Activated B cell treated with CpG ODN at 0.5 μM for 24 hours (primary cell): Measurements from ENCODE around the gene RPS25. TPM values are rescaled to one million over a fixed set of nuclear protein-coding genes. Genes with fewer than 3 reads are reported as not detected.
"Not testable (repeated sequence)": the region's sequence is repeated elsewhere in the genome, so short reads cannot be mapped to it uniquely, and the experiment has no call there.

Experiments used
- ATAC-seq: fragments of 200-7000 bp; cut with Tn5 transposase; one replicate; pipeline ENCODE4 v1.10.0; 2021; ENCODE audit warnings: low read depth, mild to moderate bottlenecking, moderate library complexity
- CTCF ChIA-PET: fragments of 350-600 bp; sonication (Branson Sonifier 250); formaldehyde crosslinking; loops from one replicate; lab custom pipeline; 2021; ENCODE audit warnings: antibody characterized with exemption; lab: Charles Lee
- POLR2A ChIA-PET: fragments of 350-600 bp; sonication (Branson Sonifier 250); formaldehyde crosslinking; loops from one replicate; lab custom pipeline; 2021; ENCODE audit warnings: antibody characterized with exemption; lab: Charles Lee
- DNase-seq: peaks from one replicate; pipeline ENCODE4 v3.0.0; 2022
- H3K27ac Mint-ChIP-seq: one replicate; pipeline ENCODE4 v1.8.0; 2020; ENCODE audit warnings: mixed read lengths
- H3K27me3 Mint-ChIP-seq: one replicate; pipeline ENCODE4 v1.8.0; 2021; ENCODE audit warnings: mixed read lengths
- H3K36me3 Mint-ChIP-seq: one replicate; pipeline ENCODE4 v1.8.0; 2021; ENCODE audit warnings: low read depth, mixed read lengths
- H3K4me1 Mint-ChIP-seq: one replicate; pipeline ENCODE4 v1.8.0; 2021; ENCODE audit warnings: mixed read lengths
- H3K4me3 Mint-ChIP-seq: one replicate; pipeline ENCODE4 v1.8.0; 2020; ENCODE audit warnings: mild to moderate bottlenecking, mixed read lengths
- H3K9me3 Mint-ChIP-seq: one replicate; pipeline ENCODE4 v1.8.0; 2020; ENCODE audit warnings: mixed read lengths
- CTCF ChIP-seq: fragments of 200-600 bp; IDR thresholded peaks from one replicate; pipeline ENCODE4 v1.8.0; 2022; ENCODE audit warnings: antibody characterized with exemption, mild to moderate bottlenecking
- intact Hi-C: fragments of 100-400 bp; cut with micrococcal nuclease; formaldehyde crosslinking; loops from one replicate; pipeline ENCODE4 v1.15.1; 2024
- total RNA-seq: library from RNA; stranded (reverse); gene quantifications from 2 replicates; pipeline ENCODE4 v1.2.3, GENCODE V29; 2022

Gene RPS25
- total RNA-seq, 1 donor from 2014 or later: 2,191 TPM

GRCh38 chr11:119061256-119061655 is 43.1 kb upstream of the RPS25 start:
- Mint-ChIP-seq H3K36me3 (peaks cover 7% of the 10 kb centered on the region), H3K27me3 (no peaks in the 10 kb centered on the region), H3K4me1 (peaks cover 25% of the 10 kb centered on the region), H3K9me3 (no peaks in the 10 kb centered on the region), H3K27ac (no peak overlapping the region), H3K4me3 (no peak overlapping the region)
- ATAC-seq (no peak), DNase-seq (no peak)
- TF ChIP-seq CTCF: no peak
- CTCF ChIA-PET: no interaction called here
- POLR2A ChIA-PET: interaction anchor here (0.6 to 1.6 kb wide), 4 partner anchors 33 to 48 kb away, joined by 3 to 10 read pairs (median 4); partner anchors contain the start of genes RPS25 and TRAPPC4
- intact Hi-C loops: no loop called here

GRCh38 chr11:119059128-119059527 is 41.0 kb upstream of the RPS25 start:
- DNase-seq, H3K4me3 Mint-ChIP-seq, H3K9me3 Mint-ChIP-seq, CTCF ChIA-PET, H3K27ac Mint-ChIP-seq, ATAC-seq, H3K27me3 Mint-ChIP-seq: not testable (repeated sequence)
- peaks cover 29% of the 10 kb centered on the region for H3K36me3 Mint-ChIP-seq
- intact Hi-C loops: loop anchor here (5.0 to 10.0 kb wide), 2 partner anchors 64 to 267 kb away; partner anchors contain the start of genes CENATAC and DDX6
- H3K4me1 Mint-ChIP-seq: peaks cover 31% of the 10 kb centered on the region
- POLR2A ChIA-PET: interaction anchor here (1.1 kb wide), 1 partner anchor 9 kb away, joined by 3 read pairs; the partner anchor contains the start of gene VPS11

GRCh38 chr11:119057000-119057769 is 39.0 kb upstream of the RPS25 start, which contains the start of gene HYOU1:
Gene HYOU1 (minus strand): TSS chr11:119057205. CDS start chr11:119056160, 1,045 bp downstream.
- Mint-ChIP-seq H3K27me3 (no peaks in the 10 kb centered on the region), H3K4me1 (peaks cover 40% of the 10 kb centered on the region), H3K4me3 (peak within 1 kb of the TSS; percentile 96), H3K36me3 (peaks cover 48% of the 10 kb centered on the region), H3K9me3 (no peaks in the 10 kb centered on the region), H3K27ac (peak within 1 kb of the TSS; percentile 95)
- ChIA-PET POLR2A (interaction anchor here (0.7 to 4.7 kb wide), 20 partner anchors 10 to 264 kb away, joined by 3 to 62 read pairs (median 6); partner anchors contain the start of genes C2CD2L, CBL, CENATAC and DPAGT1), CTCF (interaction anchor here (0.7 to 2.1 kb wide), 3 partner anchors 10 to 45 kb away, joined by 3 to 9 read pairs (median 4); partner anchors contain the start of genes HMBS and VPS11)
- ATAC-seq (peak; percentile 94), DNase-seq (peak; percentile 97)
- intact Hi-C loops: loop anchor here (1.0 to 10.0 kb wide), 9 partner anchors 10 to 265 kb away; partner anchors contain the start of genes CENATAC, DDX6, HINFP and RPS25
- no peak for TF ChIP-seq CTCF

GRCh38 chr11:119056421-119056999 is 38.4 kb upstream of the RPS25 start:
- Mint-ChIP-seq H3K27ac (peak overlapping the region; percentile 95), H3K4me3 (peak overlapping the region; percentile 96), H3K9me3 (no peaks in the 10 kb centered on the region), H3K36me3 (peaks cover 54% of the 10 kb centered on the region), H3K4me1 (peaks cover 47% of the 10 kb centered on the region), H3K27me3 (no peaks in the 10 kb centered on the region)
- POLR2A ChIA-PET: interaction anchor here (0.7 to 4.7 kb wide), 15 partner anchors 11 to 265 kb away, joined by 3 to 62 read pairs (median 7); partner anchors contain the start of genes C2CD2L, CBL, CENATAC and DPAGT1
- no peak for DNase-seq
- CTCF ChIA-PET: interaction anchor here (0.7 to 2.1 kb wide), 3 partner anchors 11 to 46 kb away, joined by 3 to 9 read pairs (median 4); partner anchors contain the start of genes HMBS and VPS11
- TF ChIP-seq CTCF: no peak
- peak; percentile 0 for ATAC-seq
- intact Hi-C loops: loop anchor here (2.0 to 10.0 kb wide), 3 partner anchors 62 to 264 kb away; partner anchors contain the start of genes CENATAC and DDX6

- CTCF ChIA-PET: interaction anchor here (1.3 to 2.1 kb wide), 2 partner anchors 12 to 29 kb away, joined by 4 to 9 read pairs; partner anchors contain the start of genes HMBS and VPS11
These were observed 37.8 kb upstream of the RPS25 start for GRCh38 chr11:119055901-119056300.

More at GRCh38 chr11:119055901-119056300, 37.8 kb upstream of the RPS25 start:
- POLR2A ChIA-PET: interaction anchor here (0.5 to 4.7 kb wide), 13 partner anchors 12 to 1958 kb away, joined by 3 to 62 read pairs (median 6); partner anchors contain the start of genes C2CD2L, CENATAC, DPAGT1 and HINFP
- DNase-seq: no peak
- no peak for TF ChIP-seq CTCF
- no peaks in the 10 kb centered on the region for H3K27me3 Mint-ChIP-seq
- H3K4me3 Mint-ChIP-seq: peak overlapping the region; percentile 96
- H3K9me3 Mint-ChIP-seq: no peaks in the 10 kb centered on the region
- H3K27ac Mint-ChIP-seq: peak overlapping the region; percentile 79
- intact Hi-C loops: loop anchor here (2.0 to 10.0 kb wide), 3 partner anchors 61 to 264 kb away; partner anchors contain the start of genes CENATAC and DDX6
- no peak for ATAC-seq
- peaks cover 59% of the 10 kb centered on the region for H3K36me3 Mint-ChIP-seq
- H3K4me1 Mint-ChIP-seq: peaks cover 53% of the 10 kb centered on the region
